ENCODE measurements around the gene GIPC1.
A peak's percentile ranks its signal among the peaks of the same experiment; 100 is the strongest.

GIPC1 gene

DNA sequence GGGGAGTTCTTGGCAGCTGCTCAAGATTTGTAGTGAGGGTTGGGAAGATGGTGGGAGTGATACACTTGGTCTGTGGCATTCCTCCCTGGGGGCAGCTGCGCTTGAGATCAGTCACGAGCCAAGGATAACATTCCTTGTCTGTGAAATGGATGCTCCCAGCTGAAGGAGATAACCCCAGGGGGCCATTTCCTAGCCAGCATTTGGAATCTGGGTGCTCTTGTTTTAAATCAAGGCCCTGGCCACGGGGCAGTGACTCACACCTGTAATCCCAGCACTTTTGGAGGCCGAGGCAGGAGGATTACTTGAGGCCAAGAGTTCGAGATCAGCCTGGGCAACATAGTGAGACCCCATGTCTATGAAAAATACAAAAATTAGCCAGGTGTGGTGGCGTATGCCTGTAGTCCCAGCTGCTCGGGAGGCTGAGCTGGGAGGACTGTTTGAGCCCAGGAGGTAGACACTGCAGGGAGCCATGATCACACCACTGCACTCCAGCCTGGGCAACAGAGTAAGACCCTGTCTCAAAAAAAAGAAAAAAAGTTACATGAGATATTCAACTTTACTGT lies 58.3 kb downstream of the GIPC1 start:
- DNase-seq: no peak

DNA sequence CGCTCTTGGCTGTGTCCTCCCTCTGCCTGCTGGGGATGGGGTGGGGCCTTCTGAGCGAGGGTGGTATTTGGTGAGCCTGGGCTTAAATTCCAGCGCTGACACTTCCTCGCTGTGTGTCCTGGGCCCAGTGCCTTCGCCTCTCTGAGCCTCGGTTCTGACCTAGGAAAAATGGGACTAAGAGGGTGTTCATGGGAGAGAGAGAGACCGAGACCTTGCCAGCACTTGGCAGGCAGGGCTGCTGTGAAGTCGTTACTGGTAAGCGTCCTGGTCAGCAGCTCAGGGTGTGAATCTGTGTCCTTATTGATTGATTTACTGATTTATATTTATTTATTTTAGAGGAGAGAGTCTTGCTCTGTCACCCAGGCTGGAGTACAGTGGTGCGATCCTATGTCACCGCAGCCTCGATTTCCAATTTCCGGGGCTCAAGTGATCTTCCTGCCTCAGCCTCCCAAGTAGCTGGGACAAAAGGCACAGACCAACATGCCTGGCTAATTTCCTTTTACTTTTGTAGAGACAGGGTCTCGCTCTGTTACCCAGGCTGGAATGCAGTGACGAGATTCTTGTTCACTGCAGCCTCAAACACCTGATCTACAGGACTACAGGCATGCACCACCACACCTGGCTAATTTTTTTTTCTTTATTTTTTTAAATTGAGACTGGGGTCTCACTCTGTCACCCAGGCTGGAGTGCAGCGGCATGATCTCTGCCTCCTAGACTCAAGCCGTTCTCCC lies 60.4 kb downstream of the GIPC1 start:
- no peak for DNase-seq

DNA sequence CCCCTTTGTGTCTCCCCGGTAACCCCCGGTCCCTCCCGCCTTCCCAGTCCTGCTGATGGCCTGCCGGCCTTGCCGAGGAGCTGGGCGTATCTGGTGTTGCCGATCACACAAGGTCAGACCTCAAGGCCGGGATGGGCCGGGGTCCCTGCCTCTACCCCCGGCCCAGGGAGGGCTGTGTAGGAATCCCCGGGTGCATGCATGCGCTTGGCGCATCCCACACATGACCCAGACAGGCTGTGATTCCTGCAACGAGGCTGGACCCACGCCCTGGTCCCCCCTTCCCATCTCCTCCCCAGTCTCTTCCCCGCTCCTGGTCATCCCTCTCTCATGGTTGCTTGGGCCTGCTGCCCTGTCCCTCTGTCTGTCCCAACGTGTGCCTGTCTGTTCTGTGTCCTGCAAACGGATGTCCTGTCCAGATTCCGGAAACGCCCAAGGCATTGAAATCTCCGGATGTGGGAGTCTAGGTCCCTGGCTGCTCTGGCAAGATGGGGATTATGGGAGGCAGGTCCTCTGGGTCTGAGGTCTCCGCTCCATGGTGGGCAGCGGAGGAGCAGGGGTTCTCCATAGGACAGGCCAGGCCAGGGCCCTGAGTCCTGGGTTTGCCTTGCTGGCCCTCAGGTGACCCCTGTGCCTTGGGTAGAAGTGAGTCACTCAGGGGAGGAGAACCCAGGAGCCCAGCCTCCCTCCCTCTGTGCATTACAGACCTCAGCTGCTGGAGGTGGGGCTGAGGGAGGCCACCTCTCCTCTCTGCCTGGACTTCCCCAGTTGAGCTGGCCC lies 61.2 kb downstream of the GIPC1 start:
- DNase-seq: peak in 9 of 51 donors; percentile 4 to 25 (median 17)

DNA sequence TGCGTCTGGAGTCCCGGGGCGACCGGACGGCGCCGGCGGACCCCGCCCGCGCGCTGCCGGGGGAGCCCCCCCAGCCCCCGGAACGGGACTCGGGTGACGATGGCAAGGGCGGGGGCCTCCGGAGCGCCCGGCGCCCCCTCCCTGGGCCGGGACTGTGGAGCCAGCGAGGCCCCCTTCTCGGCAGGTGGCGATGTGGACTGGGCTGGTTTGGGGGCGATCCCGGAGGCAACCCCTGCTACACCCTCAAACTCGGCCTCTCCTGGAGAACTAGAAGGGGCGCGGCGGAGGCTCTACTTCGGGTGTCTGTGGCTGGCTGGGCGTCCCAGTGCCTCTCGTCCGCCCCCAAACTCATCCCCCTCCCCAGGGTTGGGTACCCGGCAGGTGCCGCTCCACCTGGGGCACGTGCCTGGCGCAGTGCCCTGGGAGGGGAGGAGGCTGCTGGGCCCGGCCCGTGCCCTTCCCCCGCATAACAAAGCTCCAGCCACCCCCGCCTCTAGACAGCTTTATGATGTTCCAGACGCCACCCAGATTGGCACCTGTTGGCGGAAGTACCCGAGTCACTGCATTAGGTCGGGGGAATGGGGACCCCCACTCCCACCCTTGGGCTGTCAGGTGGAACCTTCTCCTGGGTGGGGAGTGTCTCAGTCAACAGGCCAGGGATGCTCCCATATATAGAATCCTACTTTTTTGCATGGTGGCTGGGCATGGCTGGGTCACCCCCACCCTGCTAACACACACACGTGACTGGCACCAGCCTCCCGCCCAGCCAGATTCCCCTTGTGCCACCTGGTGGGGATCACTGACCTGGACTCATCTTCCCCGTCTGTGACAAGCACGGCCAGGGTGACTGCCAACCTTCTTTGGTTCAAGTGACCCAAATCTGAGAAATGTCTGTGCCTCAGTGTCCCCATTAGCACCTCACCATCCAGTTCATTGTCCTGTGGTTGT lies 62.1 kb downstream of the GIPC1 start:
- DNase-seq: peak in 19 of 51 donors; percentile 10 to 47 (median 29)

DNA sequence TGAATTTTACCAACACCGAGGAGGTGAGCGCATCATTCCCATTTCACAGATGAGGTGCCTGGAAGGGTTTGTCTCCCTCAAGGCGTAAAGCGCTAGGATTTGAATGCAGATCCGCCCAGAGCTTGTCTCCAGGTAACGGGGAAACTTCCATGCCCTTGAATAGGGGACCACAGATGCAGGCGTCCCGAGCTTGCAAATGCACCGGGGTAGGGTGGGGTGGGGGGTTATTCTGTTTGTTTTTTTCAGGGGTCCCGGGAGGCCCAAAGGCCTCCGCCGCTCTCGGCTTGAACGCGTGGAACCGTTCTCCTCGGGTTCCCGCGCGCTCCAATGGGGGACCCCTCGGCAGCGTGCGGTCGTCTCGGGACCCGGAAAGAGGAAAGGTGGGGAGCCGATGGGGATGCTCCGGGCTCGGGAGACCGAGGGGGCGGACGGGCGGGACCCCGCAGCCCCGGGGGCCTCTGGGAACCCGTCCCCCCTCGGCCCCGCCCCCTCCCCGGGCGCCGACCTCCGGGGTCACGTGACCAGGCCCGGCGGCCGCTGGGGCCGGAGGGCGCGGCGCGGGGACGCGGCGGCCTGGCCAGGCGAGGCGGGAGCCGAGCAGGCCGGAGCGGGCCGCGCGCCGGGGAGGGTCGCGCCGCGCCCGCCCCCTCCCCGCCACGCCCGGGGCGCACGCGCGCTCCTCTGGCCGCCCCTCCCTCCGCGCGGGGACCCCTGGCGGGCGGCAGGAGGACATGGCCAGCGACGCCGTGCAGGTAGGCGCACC lies 63.0 kb downstream of the GIPC1 start, which contains the start of gene PKN1:
Gene PKN1 (plus strand): TSS at position 516 of the 763 bp plus-strand sequence. CDS start 216 bp downstream, at position 732.
- peak in 39 of 51 donors; percentile 4 to 74 (median 29) for DNase-seq

DNA sequence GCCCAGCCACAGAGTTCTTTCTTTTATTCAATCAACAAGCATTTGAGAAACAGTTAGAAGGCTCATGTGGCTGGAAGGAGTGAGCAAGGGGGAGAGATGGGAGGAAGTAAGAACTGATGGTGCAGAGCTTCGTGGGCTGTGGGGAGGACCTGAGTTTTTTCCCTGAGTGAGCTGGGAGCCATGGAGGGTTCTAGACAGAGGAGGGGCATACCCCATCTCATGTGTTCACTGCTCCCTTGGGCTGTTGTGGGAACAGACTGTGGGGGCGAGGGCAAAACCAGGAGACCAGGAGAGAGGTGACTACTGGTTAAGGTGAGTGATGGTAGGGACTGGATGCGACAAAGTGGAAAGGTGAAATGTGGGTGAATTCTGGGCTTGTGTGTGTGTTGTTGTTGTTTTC lies 65.2 kb downstream of the GIPC1 start:
- DNase-seq: no peak

DNA sequence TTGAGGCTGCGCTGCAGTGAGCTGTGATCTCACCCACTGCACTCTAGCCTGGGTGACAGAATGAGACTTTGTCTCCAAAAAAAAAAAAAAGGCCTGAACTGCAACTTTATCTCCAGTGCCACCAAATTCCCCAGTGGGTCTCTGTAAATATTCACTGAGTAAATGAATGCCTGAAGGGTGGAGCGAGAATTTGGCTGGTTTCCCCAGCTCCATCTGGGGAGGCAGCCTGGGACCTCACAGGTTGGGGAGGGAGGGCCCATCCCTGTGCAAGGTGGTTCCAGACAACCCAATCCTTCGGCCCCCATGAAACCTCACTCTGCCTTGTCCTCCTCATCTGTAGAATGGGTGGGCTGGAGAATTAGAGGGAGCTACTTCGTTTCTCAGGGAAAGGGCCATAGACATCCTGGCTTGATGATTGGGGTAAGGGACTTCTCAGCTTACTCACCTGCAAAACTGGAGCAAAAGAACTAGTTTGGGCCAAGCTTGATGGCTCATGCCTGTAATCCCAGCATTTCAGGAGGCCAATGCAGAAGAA lies 67.0 kb downstream of the GIPC1 start:
- no peak for DNase-seq
